Measurements from ENCODE around the gene NPAP1. TPM values are rescaled to one million over a fixed set of nuclear protein-coding genes. Genes with fewer than 3 reads are reported as not detected.

NPAP1 gene
- total RNA-seq, 1 experiment from 2014 or later: 0.07 TPM

GRCh38 chr15:24645627-24646026 lies 29.9 kb upstream of the NPAP1 start:
- no peak overlapping the region for H2AFZ ChIP-seq (ENCODE audit: low read length)
- no peak overlapping the region for H3K27ac ChIP-seq (ENCODE audit: insufficient read length, low read depth, low read length)
- no peak overlapping the region for H3K56ac ChIP-seq (ENCODE audit: insufficient read length, low read depth, low read length)
- H3K23ac ChIP-seq (ENCODE audit: insufficient read length, low read depth, low read length): no peak overlapping the region
- no peak overlapping the region for H2BK12ac ChIP-seq (ENCODE audit: insufficient read length, low read depth, low read length)
- H3K23me2 ChIP-seq (ENCODE audit: insufficient read length, low read depth, low read length, poor library complexity, severe bottlenecking): no peaks in the 10 kb centered on the region
- no peak overlapping the region for H3K4ac ChIP-seq (ENCODE audit: low read depth, low read length)
- H2AK5ac ChIP-seq (ENCODE audit: insufficient read length, low read length): no peak overlapping the region
- no peak overlapping the region for H3K18ac ChIP-seq (ENCODE audit: insufficient read length, low read depth, low read length)
- WGBS (ENCODE audit: extremely low coverage, insufficient read length, low lambda C conversion rate): no CpG with 5 or more reads among the region's 3 CpGs
- H3K27me3 ChIP-seq (ENCODE audit: insufficient read depth, low read length): no peaks in the 10 kb centered on the region
- no peaks in the 10 kb centered on the region for H3K79me2 ChIP-seq (ENCODE audit: insufficient read depth, low read length)
- no peak overlapping the region for H3K9ac ChIP-seq (ENCODE audit: extremely low read depth, insufficient read length, low read length)
- DNase-seq: no peak
- Mint-ChIP-seq H3K27ac (no peak overlapping the region), H3K27me3 (ENCODE audit: low read depth) (no peaks in the 10 kb centered on the region; the same call in 1 of the 2 replicates), H3K9me3 (peaks cover 59% of the 10 kb centered on the region in 2 experiments), H3K36me3 (ENCODE audit: insufficient read depth in 1 of 3, low read depth in 3 of 3) (peaks cover 5 to 12% (median 12%) of the 10 kb centered on the region in 3 experiments; a peak in 6 of 7 replicates), H3K4me3 (no peak overlapping the region), H3K4me1 (no peaks in the 10 kb centered on the region)
- H3T11ph ChIP-seq (ENCODE audit: low read length): no peak overlapping the region
- H3K4me1 ChIP-seq (ENCODE audit: insufficient read depth, low read length): no peaks in the 10 kb centered on the region
- no peak overlapping the region for H3K4me2 ChIP-seq (ENCODE audit: insufficient read depth, insufficient read length, low read length)
- H4K20me1 ChIP-seq (ENCODE audit: control insufficient read depth, insufficient read depth, insufficient read length): no peaks in the 10 kb centered on the region
- no peak overlapping the region for H4K8ac ChIP-seq (replicated peaks; ENCODE audit: insufficient read length, low read depth, low read length)
- H2BK5ac ChIP-seq (ENCODE audit: insufficient read length, low read length): no peak overlapping the region
- no peak overlapping the region for H4K91ac ChIP-seq (ENCODE audit: insufficient read length, low read depth, low read length)
- no peaks in the 10 kb centered on the region for H3K79me1 ChIP-seq (ENCODE audit: insufficient read depth, low read depth, low read length, poor library complexity, severe bottlenecking)
- no peak overlapping the region for H2BK15ac ChIP-seq (ENCODE audit: low read depth, low read length)
- H2BK20ac ChIP-seq (ENCODE audit: low read depth, low read length, poor library complexity, severe bottlenecking): no peak overlapping the region
- H3K14ac ChIP-seq (ENCODE audit: insufficient read depth, low read length): no peak overlapping the region
- H3K9me3 ChIP-seq (ENCODE audit: control insufficient read depth, low read depth, low read length): peaks cover 37% of the 10 kb centered on the region
- no peak overlapping the region for H2BK120ac ChIP-seq (ENCODE audit: low read depth, low read length, poor library complexity, severe bottlenecking)
- no peak overlapping the region for H4K5ac ChIP-seq (ENCODE audit: insufficient read length, low read depth, low read length)
- no peak for TF ChIP-seq CTCF (conservative IDR thresholded peaks at IDR 0.05)
